GM12892 (cell line): ENCODE measurements around the gene TMEM87B.

Source experiments
- POLR2AphosphoS5 ChIP-seq: IDR thresholded peaks from 2 replicates; pipeline ENCODE4 v1.6.1; 2011; ENCODE audit warnings: low read depth, low read length, control low read depth
- TAF1 ChIP-seq: IDR thresholded peaks from 2 replicates; pipeline ENCODE4 v1.6.1; 2011; ENCODE audit warnings: low read depth, mild to moderate bottlenecking, control low read depth, low read length, borderline replicate concordance

DNA sequence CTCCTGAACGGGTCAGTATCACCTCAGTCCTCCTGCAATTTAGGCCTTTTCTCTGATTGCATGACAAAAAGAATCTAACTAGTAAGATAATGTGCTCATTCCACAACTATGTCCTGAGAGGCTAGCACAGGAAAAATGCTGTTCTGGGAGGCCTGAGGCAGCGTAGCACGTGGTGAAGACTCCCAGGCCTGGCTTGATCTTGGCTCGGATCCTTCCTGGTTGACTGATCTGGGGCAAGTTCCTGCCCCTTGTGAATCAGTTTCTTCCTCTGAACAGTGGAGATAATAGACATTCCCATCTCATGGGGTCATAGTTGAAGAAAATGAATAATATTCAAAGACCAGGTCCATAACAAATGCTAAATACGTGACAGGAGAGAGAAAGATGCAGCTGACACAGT, 95.4 kb downstream of the TMEM87B start:
- TF ChIP-seq POLR2AphosphoS5 = no peak
- TF ChIP-seq TAF1 = no peak
